HPDE6-E6E7 (cell line): ENCODE data around the gene XRN2.

Source experiments
- DNase-seq: peaks from one replicate; pipeline ENCODE4 v3.0.0; 2011; ENCODE audit warnings: missing footprints; ENCODE audit errors: extremely low spot score

Gene XRN2

GRCh38 chr20:21294755-21295154 is 8.4 kb upstream of the XRN2 start:
- DNase-seq: no peak

GRCh38 chr20:21301940-21302663 is 1.0 kb upstream of the XRN2 start:
- no peak for DNase-seq

GRCh38 chr20:21302664-21303060 is 469 bp upstream of the XRN2 start:
- no peak for DNase-seq

GRCh38 chr20:21303872-21304586 is 898 bp downstream of the XRN2 start:
- DNase-seq: no peak

GRCh38 chr20:21308340-21308739 is 5.2 kb downstream of the XRN2 start:
- no peak for DNase-seq

- no peak for DNase-seq
Measured at GRCh38 chr20:21309678-21310467, 6.7 kb downstream of the XRN2 start.

GRCh38 chr20:21312813-21313474 is 9.8 kb downstream of the XRN2 start:
- no peak for DNase-seq

GRCh38 chr20:21315138-21315537 is 12.0 kb downstream of the XRN2 start:
- DNase-seq: peak; percentile 64

- no peak for DNase-seq
Measured at GRCh38 chr20:21322083-21322710, 19.1 kb downstream of the XRN2 start.

GRCh38 chr20:21322921-21323331 is 19.8 kb downstream of the XRN2 start:
- no peak for DNase-seq

GRCh38 chr20:21323640-21324039 is 20.5 kb downstream of the XRN2 start:
- peak; percentile 81 for DNase-seq

GRCh38 chr20:21324126-21324525 is 21.0 kb downstream of the XRN2 start:
- no peak for DNase-seq

- DNase-seq: no peak
Measured at GRCh38 chr20:21325296-21325695, 22.2 kb downstream of the XRN2 start.

GRCh38 chr20:21326700-21327099 is 23.6 kb downstream of the XRN2 start:
- no peak for DNase-seq

GRCh38 chr20:21336455-21337151 is 33.5 kb downstream of the XRN2 start:
- no peak for DNase-seq

GRCh38 chr20:21338291-21338690 is 35.2 kb downstream of the XRN2 start:
- no peak for DNase-seq

GRCh38 chr20:21339499-21339898 is 36.4 kb downstream of the XRN2 start:
- no peak for DNase-seq

GRCh38 chr20:21340991-21341697 is 38.0 kb downstream of the XRN2 start:
- no peak for DNase-seq

- DNase-seq: no peak
Measured at GRCh38 chr20:21342656-21343345, 39.7 kb downstream of the XRN2 start.
